Ammon's horn (tissue), 1 donor: ENCODE data around the gene SYMPK.

Experiments
- DNase-seq: peaks from one replicate; pipeline ENCODE4 v3.0.0-alpha.2; 2016; ENCODE audit warnings: low spot score

The SYMPK gene

GRCh38 chr19:45766869-45767346, 96.0 kb downstream of the SYMPK start:
- DNase-seq: no peak

- no peak for DNase-seq
These were observed 96.6 kb downstream of the SYMPK start for GRCh38 chr19:45766296-45766868.

GRCh38 chr19:45765702-45766295, 97.1 kb downstream of the SYMPK start:
- DNase-seq: no peak
